Mucosa of rectum (tissue), 2 donors: Measurements from ENCODE around the gene SFXN1.
"Not testable (repeated sequence)": the region's sequence is repeated elsewhere in the genome, so short reads cannot be mapped to it uniquely, and the experiment has no call there.

ENCODE experiments used
- H3K27ac ChIP-seq, 2 donors: one replicate each; pipeline ENCODE4 v1.7.0; 2013; ENCODE audit warnings: inconsistent platforms in 2 of 2, low read depth in 2 of 2, low read length in 2 of 2
- H3K27me3 ChIP-seq, 2 donors: one replicate each; pipeline ENCODE4 v1.7.0; 2013; ENCODE audit warnings: low read length in 2 of 2; ENCODE audit not compliant: control insufficient read depth in 2 of 2, insufficient read depth in 2 of 2
- H3K36me3 ChIP-seq, 2 donors: one replicate each; pipeline ENCODE4 v1.7.0; 2013; ENCODE audit warnings: low read length in 2 of 2; ENCODE audit not compliant: control insufficient read depth in 2 of 2, insufficient read depth in 2 of 2
- H3K4me1 ChIP-seq, 2 donors: one replicate each; pipeline ENCODE4 v1.7.0; 2013; ENCODE audit warnings: low read length in 2 of 2, mild to moderate bottlenecking in 1 of 2; ENCODE audit not compliant: control insufficient read depth in 2 of 2, insufficient read depth in 2 of 2
- H3K4me3 ChIP-seq, 2 donors: one replicate each; pipeline ENCODE4 v1.7.0; 2013; ENCODE audit warnings: low read length in 2 of 2
- H3K9ac ChIP-seq, 2 donors: one replicate each; pipeline ENCODE4 v1.7.0; 2013; ENCODE audit warnings: low read length in 2 of 2, low read depth in 1 of 2, mild to moderate bottlenecking in 1 of 2
- H3K9me3 ChIP-seq, 2 donors: one replicate each; pipeline ENCODE4 v1.7.0; 2013; ENCODE audit warnings: low read length in 2 of 2; ENCODE audit not compliant: control insufficient read depth in 2 of 2
- donor health status: healthy.
- donor health status: Normal muscosa, but diverticular disease.

Gene SFXN1

DNA sequence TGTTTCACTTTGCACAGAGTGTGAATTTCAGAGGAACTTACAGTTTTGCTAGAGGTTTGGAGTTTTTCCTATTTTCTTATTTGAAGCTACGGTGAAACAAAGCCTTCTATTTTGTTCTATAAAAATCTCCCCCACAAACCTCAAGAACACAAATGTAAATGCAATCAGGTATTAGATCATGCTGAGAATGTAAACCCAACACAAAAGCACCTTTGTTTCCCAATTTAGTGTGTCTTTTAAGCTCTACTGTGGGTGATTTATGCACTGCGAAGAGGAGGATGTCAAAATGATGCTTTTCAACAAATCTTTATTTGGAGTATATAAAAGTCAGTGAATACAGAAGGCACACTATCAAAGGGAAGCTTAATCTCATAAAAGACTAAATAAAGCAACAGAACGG is 30.1 kb upstream of the SFXN1 start:
- H3K36me3 ChIP-seq = no peaks in the 10 kb centered on the region
- peaks cover 6 to 9% of the 10 kb centered on the region in 2 donors for H3K27me3 ChIP-seq
- no peaks in the 10 kb centered on the region for H3K4me1 ChIP-seq
- H3K9ac ChIP-seq = no peak overlapping the region
- H3K27ac ChIP-seq = no peak overlapping the region
- no peaks in the 10 kb centered on the region for H3K9me3 ChIP-seq
- no peak overlapping the region for H3K4me3 ChIP-seq

DNA sequence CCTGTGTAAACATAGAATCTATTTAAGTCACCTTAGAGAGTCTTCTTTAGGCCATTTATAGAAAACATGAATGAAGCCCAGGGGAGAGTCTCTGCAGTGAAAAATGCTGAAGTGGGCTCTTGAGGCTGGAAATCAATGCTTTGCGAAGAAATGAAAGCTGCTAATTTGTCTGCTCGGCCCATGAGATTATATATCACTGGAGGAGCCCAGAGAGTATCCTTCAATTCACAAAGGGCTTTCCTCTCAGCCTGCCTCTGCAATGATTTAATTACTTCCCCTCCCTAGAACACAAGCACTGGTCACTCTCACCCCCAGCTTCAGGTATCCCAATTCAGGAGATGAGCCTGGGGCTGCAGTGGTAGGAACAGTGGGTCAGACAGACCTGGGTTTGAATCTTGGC is 26.2 kb upstream of the SFXN1 start:
- Histone ChIP-seq H3K27ac (no peak overlapping the region), H3K9ac (no peak overlapping the region), H3K4me3 (no peak overlapping the region), H3K9me3 (no peaks in the 10 kb centered on the region), H3K4me1 (no peaks in the 10 kb centered on the region), H3K36me3 (no peaks in the 10 kb centered on the region), H3K27me3 (peaks cover 0 to 3% of the 10 kb centered on the region in 2 donors)

DNA sequence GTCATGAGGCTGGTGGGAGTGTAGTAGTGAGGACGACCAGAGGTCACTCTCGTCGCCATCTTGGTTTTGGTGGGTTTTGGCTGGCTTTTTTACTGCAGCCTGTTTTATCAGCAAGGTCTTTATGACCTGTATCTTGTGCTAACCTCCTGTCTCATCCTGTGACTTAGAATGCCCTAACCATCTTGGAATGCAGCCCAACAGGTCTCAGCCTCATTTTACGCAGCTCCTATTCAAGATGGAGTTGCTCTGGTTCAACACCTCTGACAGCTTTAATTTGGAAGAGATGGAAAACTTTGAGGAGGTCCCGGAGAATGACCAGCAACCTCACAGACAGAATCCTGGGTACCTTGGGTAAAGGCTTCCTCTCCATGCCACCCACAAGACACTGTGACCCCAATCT is 24.0 kb upstream of the SFXN1 start:
- H3K9ac ChIP-seq, H3K9me3 ChIP-seq, H3K4me3 ChIP-seq, H3K4me1 ChIP-seq, H3K27me3 ChIP-seq, H3K27ac ChIP-seq, H3K36me3 ChIP-seq: not testable (repeated sequence)

DNA sequence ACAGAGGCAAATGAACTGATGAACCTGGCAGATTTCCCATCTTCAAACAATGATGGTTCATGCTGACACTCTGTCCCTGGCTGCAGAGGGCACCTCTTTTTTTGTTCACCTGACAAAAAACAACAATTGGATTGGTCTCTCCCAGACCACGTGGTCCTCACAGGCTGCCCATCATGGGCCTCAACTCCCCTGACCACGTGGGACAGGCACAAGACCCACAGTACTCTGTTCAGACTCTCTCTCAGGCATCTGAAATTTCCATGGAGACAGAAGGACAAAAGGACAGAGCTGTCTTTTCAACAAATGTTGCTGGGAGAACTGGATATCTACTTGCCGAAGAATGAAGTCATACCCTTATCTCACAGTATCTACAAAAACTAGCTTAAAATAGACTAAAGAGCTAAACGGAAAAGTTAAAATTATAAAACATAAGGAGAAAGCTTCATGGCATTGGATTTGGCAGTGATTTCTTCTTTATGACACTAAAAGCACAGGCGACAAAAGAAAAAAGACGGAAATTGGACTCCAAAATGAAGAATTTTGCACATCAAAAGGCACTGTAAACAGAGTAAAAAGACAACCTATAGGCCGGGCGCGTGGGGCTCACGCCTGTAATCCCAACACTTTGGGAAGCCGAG is 22.1 kb upstream of the SFXN1 start:
- Histone ChIP-seq H3K9me3 (no peaks in the 10 kb centered on the region), H3K4me3 (no peak overlapping the region), H3K4me1 (no peaks in the 10 kb centered on the region), H3K27ac (no peak overlapping the region), H3K9ac (no peak overlapping the region), H3K27me3 (peaks cover 0 to 6% of the 10 kb centered on the region in 2 donors), H3K36me3 (no peaks in the 10 kb centered on the region)

DNA sequence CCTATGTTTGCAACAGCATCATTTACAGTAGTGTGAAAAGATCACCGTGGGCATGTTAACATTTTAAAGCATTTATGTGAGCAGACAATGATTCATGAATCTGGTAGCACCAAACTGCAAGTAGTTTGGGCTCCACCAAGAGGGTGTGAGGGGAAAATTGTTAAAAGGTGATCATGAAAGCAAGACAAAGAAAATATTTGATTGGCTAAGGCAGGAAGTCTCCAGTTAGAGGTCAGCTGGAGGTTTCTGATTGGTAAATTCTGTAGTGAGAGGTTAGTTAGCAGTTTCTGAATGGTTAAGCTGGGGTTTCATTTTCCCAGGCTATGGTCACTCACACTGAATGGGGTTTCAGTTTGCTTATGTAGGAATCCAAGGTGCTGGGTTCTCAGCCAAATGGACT is 20.9 kb upstream of the SFXN1 start:
- H3K27me3 ChIP-seq = peaks cover 0 to 6% of the 10 kb centered on the region in 2 donors
- H3K36me3 ChIP-seq = no peaks in the 10 kb centered on the region
- no peak overlapping the region for H3K27ac ChIP-seq
- H3K9ac ChIP-seq = no peak overlapping the region
- no peak overlapping the region for H3K4me3 ChIP-seq
- no peaks in the 10 kb centered on the region for H3K9me3 ChIP-seq
- H3K4me1 ChIP-seq = no peaks in the 10 kb centered on the region

DNA sequence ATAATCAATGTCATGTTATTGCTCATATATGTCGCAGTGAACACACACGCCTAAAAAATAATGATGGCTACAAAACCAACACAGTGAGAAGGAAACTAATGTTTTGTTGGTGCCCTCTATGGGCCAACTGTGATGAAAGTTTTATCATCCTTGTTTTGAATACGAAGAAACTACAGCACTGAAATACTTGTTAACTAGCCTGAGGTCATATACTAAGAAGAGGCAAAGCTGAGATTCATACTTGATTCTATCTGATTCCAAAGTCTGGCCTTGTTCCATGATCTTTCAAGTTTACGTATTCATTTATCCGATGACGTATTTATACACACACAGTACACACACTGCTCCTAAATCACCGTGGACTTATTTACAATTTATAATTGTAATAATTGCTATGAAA is 18.2 kb upstream of the SFXN1 start:
- Histone ChIP-seq H3K27ac (no peak overlapping the region), H3K9ac (no peak overlapping the region), H3K36me3 (no peaks in the 10 kb centered on the region), H3K4me1 (no peaks in the 10 kb centered on the region), H3K27me3 (peaks cover 0 to 3% of the 10 kb centered on the region in 2 donors), H3K9me3 (no peaks in the 10 kb centered on the region), H3K4me3 (no peak overlapping the region)

DNA sequence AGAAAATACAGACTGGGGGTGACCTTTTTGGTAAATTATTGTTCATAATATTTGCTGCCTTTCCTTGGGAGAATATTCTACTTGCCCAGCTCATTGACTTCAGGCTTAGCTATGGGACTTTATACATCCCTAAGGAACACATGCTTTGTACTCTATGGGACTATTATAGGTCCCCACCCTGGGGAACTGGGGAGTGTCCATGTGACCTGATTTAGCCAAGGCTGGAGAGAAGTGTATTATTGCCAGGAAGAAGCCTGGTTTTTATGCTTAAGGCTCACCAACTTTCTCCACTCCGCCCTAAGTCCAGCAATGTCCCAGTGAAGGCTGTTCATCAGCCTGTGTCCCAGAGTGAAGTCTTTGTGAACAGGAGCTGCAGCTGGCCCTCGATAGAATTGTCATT is 17.8 kb upstream of the SFXN1 start:
- H3K9me3 ChIP-seq = no peaks in the 10 kb centered on the region
- H3K36me3 ChIP-seq = no peaks in the 10 kb centered on the region
- H3K9ac ChIP-seq = no peak overlapping the region
- peaks cover 0 to 3% of the 10 kb centered on the region in 2 donors for H3K27me3 ChIP-seq
- no peak overlapping the region for H3K4me3 ChIP-seq
- no peak overlapping the region for H3K27ac ChIP-seq
- H3K4me1 ChIP-seq = no peaks in the 10 kb centered on the region

DNA sequence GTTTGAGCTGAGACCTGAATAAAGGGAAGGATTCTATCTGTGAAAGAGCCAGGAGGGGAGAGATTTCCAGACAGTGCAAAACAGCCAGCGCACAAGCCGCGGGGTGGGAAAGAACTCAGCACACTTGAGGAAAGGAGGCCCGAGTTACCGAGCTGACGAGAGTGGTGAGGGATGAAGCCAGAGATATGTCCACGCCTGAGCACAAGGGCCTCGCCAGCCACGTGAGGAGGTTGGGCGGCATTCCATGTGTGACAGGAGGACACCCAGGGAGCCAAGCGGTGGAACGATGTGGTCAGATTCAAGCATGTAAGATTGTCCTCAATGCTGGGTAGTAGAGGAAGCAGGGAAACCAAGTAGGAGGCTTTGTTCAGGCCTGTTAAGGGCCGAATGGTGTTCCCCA is 17.0 kb upstream of the SFXN1 start:
- Histone ChIP-seq H3K4me3 (no peak overlapping the region), H3K4me1 (no peaks in the 10 kb centered on the region), H3K36me3 (no peaks in the 10 kb centered on the region), H3K27me3 (peaks cover 0 to 5% of the 10 kb centered on the region in 2 donors), H3K9ac (no peak overlapping the region), H3K27ac (no peak overlapping the region), H3K9me3 (no peaks in the 10 kb centered on the region)

DNA sequence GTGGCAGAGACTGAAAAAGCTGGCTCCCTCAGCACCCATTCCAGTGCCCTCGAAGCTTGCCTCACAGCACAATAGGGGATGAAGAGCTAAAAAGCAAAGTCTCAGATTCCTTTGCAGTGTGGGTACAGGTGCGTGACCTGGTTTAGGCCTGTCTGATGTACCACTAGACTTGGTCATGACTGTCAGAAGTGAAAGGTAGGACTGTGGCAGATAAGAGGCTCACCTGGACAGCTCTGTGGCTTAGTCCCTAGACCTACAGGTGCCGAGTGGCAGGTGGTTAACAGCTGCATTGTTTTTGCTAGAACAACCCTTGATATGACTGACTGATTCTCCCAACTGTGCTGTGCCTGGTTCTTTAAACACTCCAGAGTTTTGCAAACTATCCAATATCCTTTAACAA is 14.7 kb upstream of the SFXN1 start:
- Histone ChIP-seq H3K27ac (no peak overlapping the region), H3K4me3 (no peak overlapping the region), H3K9ac (no peak overlapping the region), H3K36me3 (no peaks in the 10 kb centered on the region), H3K4me1 (no peaks in the 10 kb centered on the region), H3K27me3 (peaks cover 0 to 6% of the 10 kb centered on the region in 2 donors), H3K9me3 (no peaks in the 10 kb centered on the region)

DNA sequence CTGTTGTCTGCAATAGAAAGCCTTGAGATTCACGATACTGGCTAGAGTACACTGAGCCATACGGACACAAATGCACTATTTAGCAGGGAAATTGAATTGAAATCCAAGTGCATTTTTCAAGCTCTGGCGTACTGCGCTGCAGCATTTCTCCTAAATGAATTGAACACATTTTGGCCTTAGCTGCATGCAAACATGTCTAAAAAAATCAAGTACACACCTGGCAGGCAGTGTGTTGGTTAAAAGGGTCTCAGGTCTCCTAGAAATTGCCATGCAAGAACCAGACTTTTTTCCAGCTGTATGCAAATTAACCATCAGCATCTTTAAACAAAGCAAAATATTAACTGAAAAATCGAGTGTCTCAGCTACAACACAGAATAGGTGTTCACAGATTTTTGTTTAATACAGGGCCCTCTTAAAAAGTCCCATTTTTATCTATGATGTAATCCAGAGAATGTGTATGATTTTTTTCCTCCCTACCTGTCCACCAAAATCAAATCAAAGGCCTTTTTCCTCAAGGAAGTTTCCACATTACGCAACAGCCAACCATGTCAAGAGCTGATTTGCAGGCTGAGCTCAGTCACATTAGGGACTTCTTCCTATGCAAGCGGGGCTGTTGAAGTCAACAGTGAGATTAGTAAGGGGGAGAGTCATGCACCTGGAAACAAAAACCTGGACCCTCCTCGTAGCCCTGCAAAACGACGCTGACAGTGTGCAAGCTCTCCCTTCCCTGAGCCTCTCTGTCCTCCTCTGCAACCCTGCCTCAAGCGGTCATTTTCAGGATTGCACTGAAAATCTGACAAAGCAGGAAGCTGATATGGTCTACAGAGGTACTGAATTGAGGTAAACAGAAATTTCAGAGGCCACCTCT is 14.1 kb upstream of the SFXN1 start:
- Histone ChIP-seq H3K4me1 (no peaks in the 10 kb centered on the region), H3K27me3 (peaks cover 0 to 4% of the 10 kb centered on the region in 2 donors), H3K9me3 (no peaks in the 10 kb centered on the region), H3K9ac (no peak overlapping the region), H3K4me3 (no peak overlapping the region), H3K27ac (no peak overlapping the region), H3K36me3 (no peaks in the 10 kb centered on the region)
